Measurements from ENCODE around the gene GLCE. TPM values are rescaled to one million over a fixed set of nuclear protein-coding genes. Genes with fewer than 3 reads are reported as not detected.

GLCE gene
- total and polyA plus RNA-seq, 7 donors, result 2.5 to 6.0 (median 4.2) TPM

DNA sequence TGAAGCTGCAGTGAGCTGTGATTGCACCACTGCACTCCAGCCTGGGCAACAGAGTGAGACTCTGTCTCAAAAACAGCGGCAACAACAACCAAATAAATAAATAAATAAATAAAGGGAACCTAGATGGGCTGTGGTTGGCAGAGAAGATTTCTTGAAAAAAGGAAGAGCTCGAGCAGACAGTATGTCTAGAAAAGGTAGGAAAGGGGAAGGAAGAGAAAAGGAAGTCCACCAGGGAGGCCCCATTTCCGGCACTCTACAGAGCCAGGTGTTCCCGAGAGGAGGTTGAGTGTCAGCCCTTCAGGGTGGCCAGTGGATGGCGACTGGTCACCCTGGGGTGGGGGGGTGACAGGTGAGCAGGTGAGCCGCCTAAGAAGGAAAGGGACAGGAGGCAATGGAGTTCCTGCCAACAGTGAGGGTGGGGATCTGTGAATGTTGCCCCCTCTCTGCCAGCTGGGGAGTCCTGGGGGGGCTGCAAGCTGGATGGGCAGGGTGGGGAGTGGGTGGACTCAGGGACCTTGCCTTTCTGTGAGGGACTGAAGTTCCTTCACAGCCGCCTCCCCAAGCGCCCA lies 153.1 kb downstream of the GLCE start:
- H3K36me3 ChIP-seq (ENCODE audit: insufficient read depth in 1 of 2, low read depth in 1 of 2), result no peaks in the 10 kb centered on the region
- ATAC-seq (no peak), DNase-seq (no peak)
- peaks cover 0 to 9% (median 0%) of the 10 kb centered on the region in 3 donors for H3K27me3 ChIP-seq (ENCODE audit: insufficient read depth in 3 of 3, low read length in 2 of 3)
- 79 to 83% (median 80%) methylated on average over 8 of the region's 8 CpGs for WGBS, 3 donors
- H3K9me3 ChIP-seq, result no peaks in the 10 kb centered on the region
- H3K27ac ChIP-seq, result no peak overlapping the region
- intact Hi-C loops (cut with DNase I), result no loop called here
- TF ChIP-seq, protein P1, sequence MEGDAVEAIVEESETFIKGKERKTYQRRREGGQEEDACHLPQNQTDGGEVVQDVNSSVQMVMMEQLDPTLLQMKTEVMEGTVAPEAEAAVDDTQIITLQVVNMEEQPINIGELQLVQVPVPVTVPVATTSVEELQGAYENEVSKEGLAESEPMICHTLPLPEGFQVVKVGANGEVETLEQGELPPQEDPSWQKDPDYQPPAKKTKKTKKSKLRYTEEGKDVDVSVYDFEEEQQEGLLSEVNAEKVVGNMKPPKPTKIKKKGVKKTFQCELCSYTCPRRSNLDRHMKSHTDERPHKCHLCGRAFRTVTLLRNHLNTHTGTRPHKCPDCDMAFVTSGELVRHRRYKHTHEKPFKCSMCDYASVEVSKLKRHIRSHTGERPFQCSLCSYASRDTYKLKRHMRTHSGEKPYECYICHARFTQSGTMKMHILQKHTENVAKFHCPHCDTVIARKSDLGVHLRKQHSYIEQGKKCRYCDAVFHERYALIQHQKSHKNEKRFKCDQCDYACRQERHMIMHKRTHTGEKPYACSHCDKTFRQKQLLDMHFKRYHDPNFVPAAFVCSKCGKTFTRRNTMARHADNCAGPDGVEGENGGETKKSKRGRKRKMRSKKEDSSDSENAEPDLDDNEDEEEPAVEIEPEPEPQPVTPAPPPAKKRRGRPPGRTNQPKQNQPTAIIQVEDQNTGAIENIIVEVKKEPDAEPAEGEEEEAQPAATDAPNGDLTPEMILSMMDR (IDR thresholded peaks at IDR 0.05), result no peak
- H3K4me1 ChIP-seq, result no peaks in the 10 kb centered on the region
- no peak overlapping the region for H3K4me3 ChIP-seq

GRCh38 chr15:69314131-69314530 lies 153.7 kb downstream of the GLCE start:
- intact Hi-C loops (cut with DNase I), result no loop called here
- Histone ChIP-seq H3K27ac (no peak overlapping the region), H3K36me3 (ENCODE audit: insufficient read depth in 1 of 2, low read depth in 1 of 2) (no peaks in the 10 kb centered on the region), H3K4me3 (no peak overlapping the region), H3K9me3 (no peaks in the 10 kb centered on the region), H3K27me3 (ENCODE audit: insufficient read depth in 3 of 3, low read length in 2 of 3) (peaks cover 0 to 6% (median 0%) of the 10 kb centered on the region in 3 donors), H3K4me1 (no peaks in the 10 kb centered on the region)
- DNase-seq, result no peak
- TF ChIP-seq, protein P1 (IDR thresholded peaks at IDR 0.05), result no peak
- no peak for ATAC-seq
- whole genome bisulfite sequencing, 3 donors, result 85 to 88% (median 88%) methylated on average over 6 of the region's 6 CpGs

DNA sequence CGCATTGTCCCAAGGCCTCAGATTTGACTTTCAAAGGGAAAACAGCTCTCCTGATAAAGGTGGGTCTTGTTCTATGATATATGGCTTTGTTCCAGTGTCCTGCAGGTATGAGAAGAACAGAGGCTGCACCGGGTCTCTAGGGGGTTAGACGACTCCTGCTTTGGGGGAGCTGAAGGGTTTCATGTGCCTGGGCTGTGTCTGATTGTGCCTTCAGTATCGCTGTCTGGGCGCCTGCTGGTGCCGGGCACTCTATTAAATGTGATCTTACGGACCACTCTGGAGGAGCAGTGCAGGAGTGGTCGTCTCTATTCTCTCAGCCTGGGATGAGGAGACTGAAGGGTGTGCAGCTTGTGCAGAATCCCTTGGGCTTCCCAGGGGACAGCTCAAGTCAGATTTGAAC lies 154.3 kb downstream of the GLCE start:
- TF ChIP-seq, protein P1 (IDR thresholded peaks at IDR 0.05), result no peak
- no peaks in the 10 kb centered on the region for H3K9me3 ChIP-seq
- WGBS, 3 donors, result 85 to 87% (median 87%) methylated on average over 8 of the region's 8 CpGs
- no peaks in the 10 kb centered on the region for H3K4me1 ChIP-seq
- no peaks in the 10 kb centered on the region for H3K27me3 ChIP-seq (ENCODE audit: insufficient read depth in 3 of 3, low read length in 2 of 3)
- no peak overlapping the region for H3K27ac ChIP-seq
- no peak overlapping the region for H3K4me3 ChIP-seq
- H3K36me3 ChIP-seq (ENCODE audit: insufficient read depth in 1 of 2, low read depth in 1 of 2), result no peaks in the 10 kb centered on the region
- no peak for ATAC-seq
- DNase-seq, result no peak
- intact Hi-C loops (cut with DNase I), result no loop called here

DNA sequence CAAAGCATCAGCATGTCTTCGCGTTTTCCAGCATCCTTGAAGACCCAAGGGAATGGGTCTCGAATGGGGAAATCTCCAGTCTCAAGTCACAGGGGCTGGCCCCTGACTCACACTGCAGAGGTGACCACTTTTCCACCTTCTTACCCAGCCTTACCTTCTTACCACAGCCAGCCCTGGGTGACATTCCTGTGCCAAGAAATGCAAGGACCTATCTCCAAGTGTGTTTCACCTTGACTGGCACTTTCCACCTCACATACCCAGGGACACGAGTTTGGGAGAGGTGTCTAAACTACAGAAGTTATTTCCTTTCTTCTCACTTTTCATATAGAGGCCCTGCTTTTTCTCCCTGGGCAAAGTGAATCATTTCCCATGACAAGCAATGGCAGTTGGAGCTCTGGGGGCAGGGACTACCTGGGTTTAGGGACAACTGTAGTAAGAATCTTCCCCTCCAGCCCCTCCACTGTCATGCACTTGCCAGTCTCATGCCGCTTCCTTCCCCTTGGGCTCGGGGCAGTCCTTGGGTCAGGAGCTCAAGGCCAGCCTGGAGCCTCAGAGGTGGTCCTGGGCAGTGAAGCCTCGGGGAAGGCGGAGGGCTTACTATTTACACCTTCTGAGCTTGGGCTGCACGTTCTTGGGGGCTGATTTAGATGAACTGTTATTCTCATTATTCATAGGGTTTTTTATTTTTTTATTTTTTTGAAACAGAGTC lies 155.1 kb downstream of the GLCE start:
- ATAC-seq (no peak), DNase-seq (no peak)
- Histone ChIP-seq H3K4me1 (no peaks in the 10 kb centered on the region), H3K27me3 (ENCODE audit: insufficient read depth in 3 of 3, low read length in 2 of 3) (no peaks in the 10 kb centered on the region), H3K27ac (no peak overlapping the region), H3K36me3 (ENCODE audit: insufficient read depth in 1 of 2, low read depth in 1 of 2) (no peaks in the 10 kb centered on the region), H3K9me3 (no peaks in the 10 kb centered on the region), H3K4me3 (no peak overlapping the region)
- intact Hi-C loops (cut with DNase I), result no loop called here
- 76 to 78% (median 78%) methylated on average over 9 of the region's 9 CpGs for WGBS, 3 donors
- TF ChIP-seq, protein P1 (IDR thresholded peaks at IDR 0.05), result no peak
